Astrocyte of the spinal cord (primary cell): Measurements from ENCODE around the gene RHBDL1.
A peak's percentile ranks its signal among the peaks of the same experiment; 100 is the strongest.

ENCODE experiments used
- DNase-seq: peaks from one replicate; pipeline ENCODE4 v3.0.0; 2011; ENCODE audit warnings: low read depth, low spot score
- H3K4me3 ChIP-seq: 2 replicates; pipeline ENCODE4 v1.5.1; 2011; ENCODE audit warnings: low read depth, mild to moderate bottlenecking, low read length, moderate library complexity
- CTCF ChIP-seq: IDR thresholded peaks from 2 replicates; pipeline ENCODE4 v1.5.1; 2012; ENCODE audit warnings: low read depth, mild to moderate bottlenecking, low read length, inconsistent platforms
- in situ Hi-C: cut with HindIII; loops from 2 replicates; pipeline ENCODE4 v1.10.0; 2017; ENCODE audit warnings: low sequenced_read_pairs

Gene RHBDL1

DNA sequence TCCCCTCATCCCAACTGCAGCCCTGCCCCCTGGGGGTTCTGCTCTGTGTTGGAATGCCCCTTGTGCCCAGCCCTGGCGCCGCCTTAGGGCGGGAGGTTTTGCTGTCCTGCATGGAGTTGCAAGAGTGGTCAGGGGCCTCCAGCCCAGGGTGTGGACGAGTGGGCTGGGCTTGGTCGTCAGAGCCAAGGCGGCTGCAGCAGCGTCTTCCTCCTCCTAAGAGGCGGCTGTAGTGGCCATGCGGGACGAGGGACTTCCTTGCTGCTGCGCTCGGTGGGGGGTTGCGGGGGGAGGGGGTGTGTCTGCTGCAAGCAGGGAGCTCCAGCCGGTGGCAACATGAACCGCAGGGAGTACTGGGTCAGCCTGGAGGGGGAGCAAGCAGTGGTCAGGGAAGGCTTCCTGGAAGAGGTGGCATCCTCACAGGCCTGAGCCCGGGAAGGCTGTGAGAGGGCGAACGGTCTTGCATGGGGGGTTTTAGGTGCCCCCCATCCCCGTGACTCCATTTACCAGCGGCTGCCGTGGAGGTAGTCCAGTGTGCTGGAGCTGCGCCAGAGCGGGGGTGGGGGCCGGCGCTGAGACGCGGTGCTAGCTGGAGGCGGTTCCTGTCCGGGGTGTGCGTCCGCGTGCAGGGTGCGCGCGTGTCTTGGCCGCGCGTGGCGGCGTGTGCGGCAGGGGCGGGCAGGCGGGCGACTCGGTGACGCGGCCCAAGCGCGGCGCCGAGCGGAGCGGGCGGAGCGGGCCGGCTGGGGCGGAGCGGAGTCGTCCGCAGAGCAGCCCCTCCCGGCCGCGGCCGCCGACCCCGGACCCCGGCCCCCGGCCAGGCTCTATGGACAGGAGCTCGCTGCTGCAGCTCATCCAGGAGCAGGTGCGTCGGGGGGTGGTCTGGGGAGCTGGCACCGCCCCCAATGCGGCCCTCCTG lies at the start of gene RHBDL1:
Gene RHBDL1, plus strand, starts transcription at position 704 of the 916 bp plus-strand sequence. Its CDS starts 120 bp downstream, at position 824.
- DNase-seq = peak; percentile 38
- peak within 1 kb of the TSS; percentile 34 for H3K4me3 ChIP-seq
- in situ Hi-C loops = no loop called here
- TF ChIP-seq CTCF = no peak

GRCh38 chr16:625977-626765 lies 49.3 kb upstream of the RHBDL1 start:
- no peak for DNase-seq
- no peak for TF ChIP-seq CTCF
- in situ Hi-C loops = no loop called here
- no peak overlapping the region for H3K4me3 ChIP-seq

GRCh38 chr16:626787-627453 lies 48.6 kb upstream of the RHBDL1 start:
- TF ChIP-seq CTCF = no peak
- in situ Hi-C loops = no loop called here
- DNase-seq = peak; percentile 95

DNA sequence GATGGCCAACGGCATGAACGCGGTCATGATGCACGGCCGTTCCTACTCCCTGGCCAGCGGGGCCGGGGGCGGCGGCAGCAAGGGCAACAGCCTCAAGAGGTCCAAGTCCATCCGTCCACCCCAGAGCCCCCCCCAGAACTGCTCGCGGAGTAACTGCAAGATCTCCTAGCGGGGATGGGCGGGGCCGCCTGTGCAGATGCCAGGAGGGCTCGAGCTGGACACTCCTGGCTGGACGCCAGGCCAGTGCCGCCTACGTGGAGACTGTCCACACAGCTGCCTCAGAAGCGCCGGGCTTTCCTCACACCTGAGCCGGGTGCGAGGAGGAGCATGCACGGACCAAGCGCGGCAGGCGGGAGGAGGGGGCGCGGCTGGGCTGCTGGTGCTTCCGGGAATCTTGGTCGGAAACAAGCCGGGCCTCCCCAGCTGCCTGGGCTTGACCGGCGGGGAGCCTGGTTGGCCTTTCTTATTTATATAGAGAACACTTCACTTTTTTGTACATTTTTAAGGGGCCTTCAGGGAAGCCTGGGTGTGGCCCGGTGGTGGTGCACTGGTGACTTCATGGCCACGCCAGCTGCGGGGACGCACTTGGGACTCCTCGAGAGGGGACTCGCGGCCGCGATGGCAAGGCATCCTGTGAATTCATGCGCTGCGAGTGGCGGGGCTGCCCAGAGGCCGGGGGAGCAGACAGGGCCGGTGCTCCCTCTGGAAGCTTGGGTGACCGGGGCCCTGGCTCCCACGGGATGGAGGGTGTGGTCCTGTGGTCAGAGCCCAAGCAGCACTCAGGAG lies 47.8 kb upstream of the RHBDL1 start:
- no peak for TF ChIP-seq CTCF
- DNase-seq = no peak
- in situ Hi-C loops = no loop called here
- no peak overlapping the region for H3K4me3 ChIP-seq

More at GRCh38 chr16:626787-627453, 48.6 kb upstream of the RHBDL1 start:
- H3K4me3 ChIP-seq = no peak overlapping the region

- H3K4me3 ChIP-seq = no peak overlapping the region
- TF ChIP-seq CTCF = no peak
- no peak for DNase-seq
- in situ Hi-C loops = no loop called here
Measured at GRCh38 chr16:628321-629061, 47.0 kb upstream of the RHBDL1 start.
